Measurements from ENCODE around the gene KHSRP.
"Not testable (repeated sequence)": the region's sequence is repeated elsewhere in the genome, so short reads cannot be mapped to it uniquely, and the experiment has no call there.

Gene KHSRP

GRCh38 chr19:6416658-6417405 lies 7.8 kb downstream of the KHSRP start:
- no peak for DNase-seq

GRCh38 chr19:6415591-6416190 lies 8.9 kb downstream of the KHSRP start:
- DNase-seq: no peak

- no peak for DNase-seq
Observed at GRCh38 chr19:6414793-6415590, 9.6 kb downstream of the KHSRP start.

DNA sequence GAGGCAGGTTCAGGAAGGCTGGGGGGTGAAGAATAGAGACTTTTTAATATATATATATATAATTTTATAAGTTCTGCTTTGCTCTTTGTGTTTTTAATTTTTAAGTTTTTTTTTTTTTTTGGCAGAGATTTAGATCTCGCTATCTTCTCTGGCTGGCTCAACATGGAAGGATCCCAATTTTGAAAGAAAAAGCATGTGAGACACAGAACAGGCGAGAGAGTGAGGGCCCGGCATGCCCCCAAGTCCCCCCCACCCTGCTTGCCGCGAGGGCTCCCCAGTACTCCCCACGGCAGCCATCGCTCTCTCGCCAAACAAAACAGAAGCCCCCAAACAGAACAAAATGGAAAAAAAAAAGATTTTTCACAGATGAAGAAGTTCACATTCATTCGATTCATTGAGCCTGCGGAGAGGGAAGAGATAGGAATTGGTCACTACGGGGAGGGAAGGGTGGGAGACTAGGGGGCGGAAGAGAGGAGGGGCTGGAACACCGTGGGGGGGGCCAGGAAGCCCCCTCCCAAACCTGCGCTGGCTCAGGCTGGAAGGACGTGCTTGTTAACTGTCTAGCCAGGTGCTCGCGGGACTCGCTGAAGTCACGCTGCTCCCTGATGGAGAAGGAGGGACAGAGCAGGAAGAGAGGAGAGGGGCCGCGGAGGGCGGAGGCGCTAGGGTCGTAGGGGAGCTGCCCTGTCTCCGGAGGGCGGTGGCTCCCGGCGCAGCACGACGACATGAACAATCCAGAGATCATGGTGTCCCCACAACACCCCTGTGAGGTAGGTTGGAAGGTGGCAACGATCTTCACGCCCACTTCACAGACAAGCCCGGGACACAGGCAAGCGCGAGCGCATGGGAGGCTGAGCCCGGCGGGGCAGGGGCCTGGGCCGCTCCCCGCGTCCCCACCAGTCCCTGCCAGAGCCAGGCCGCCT lies 10.6 kb downstream of the KHSRP start:
- DNase-seq: no peak

DNA sequence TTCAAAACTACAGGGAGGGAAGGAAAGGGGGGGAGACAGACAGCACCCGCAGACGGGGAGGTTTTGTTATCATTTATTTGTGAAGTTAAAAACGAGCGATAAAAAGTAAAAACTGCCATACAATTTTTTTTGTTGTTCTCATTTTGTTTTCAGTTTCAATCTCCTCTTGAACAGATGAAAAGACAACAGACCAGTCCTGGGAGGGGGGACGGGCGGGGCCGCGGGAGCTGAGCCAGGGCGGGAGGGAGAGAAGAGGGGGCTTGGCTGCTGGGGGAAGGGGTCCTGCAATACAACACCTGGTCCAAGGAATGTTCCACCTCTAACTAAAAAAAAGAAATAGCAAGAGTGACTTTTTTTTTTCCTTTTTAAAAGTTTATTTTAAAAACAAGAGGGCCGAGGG lies 11.3 kb downstream of the KHSRP start:
- DNase-seq: no peak

- DNase-seq: no peak
Observed at GRCh38 chr19:6412447-6413091, 12.0 kb downstream of the KHSRP start.

DNA sequence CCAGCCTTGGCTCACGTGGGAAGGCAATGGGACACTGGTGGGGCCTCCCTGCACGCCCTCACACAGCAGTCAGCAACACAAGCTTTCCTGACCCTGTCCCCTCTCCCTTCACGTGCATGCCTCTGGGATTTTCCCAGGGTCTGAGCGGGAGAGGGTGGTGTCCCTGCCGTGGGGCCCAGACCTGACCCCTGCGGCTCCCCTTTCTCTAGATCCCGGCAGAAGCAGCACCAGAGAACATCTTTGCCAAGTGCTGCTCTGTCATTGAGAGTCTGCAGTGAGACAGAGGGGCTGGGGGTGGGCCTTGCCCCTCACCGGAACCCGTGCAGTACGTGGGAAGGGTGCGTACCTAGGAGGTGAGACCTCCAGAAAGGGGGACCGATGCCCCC lies 12.6 kb downstream of the KHSRP start:
- DNase-seq: no peak

- no peak for DNase-seq
Observed at GRCh38 chr19:6409346-6409745, 15.3 kb downstream of the KHSRP start.

GRCh38 chr19:6406401-6406800 lies 18.2 kb downstream of the KHSRP start:
- no peak for DNase-seq

DNA sequence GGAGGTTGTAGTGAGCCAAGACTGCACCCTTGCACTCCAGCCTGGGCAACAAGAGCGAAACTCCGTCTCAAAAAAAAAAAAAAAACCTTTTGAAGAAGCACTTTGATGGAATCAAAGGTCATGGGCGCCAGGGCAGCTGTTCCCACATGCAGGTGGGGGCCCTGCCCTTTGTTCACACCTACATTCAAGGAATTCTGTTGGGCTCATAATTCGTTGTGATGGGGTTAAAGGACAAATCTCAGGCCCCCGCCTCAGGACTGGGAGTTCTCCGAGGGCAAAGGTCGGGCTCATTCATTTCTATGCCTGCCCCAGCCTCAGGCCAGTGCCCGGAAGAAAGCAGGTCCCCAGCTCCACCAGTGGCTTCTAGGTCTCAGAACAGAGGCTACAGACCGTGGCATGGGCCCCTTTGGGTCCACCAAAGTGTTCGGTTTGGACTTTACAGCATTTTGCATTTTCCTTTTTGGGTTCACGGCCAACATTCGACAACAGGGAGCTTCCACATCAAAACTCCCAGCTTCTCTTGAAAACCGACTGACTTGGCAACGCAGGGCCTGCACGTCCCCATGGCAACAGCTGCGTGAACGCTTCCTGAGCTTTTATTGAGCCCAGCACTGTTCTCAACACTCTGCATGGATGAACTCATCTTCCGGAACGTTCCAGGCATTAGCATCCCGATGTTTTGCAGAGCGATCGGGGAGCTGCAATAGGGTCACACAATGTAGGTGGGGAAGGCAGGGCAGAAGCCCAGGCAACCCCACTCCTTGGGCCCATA lies 21.6 kb downstream of the KHSRP start:
- peak; percentile 69 for DNase-seq

DNA sequence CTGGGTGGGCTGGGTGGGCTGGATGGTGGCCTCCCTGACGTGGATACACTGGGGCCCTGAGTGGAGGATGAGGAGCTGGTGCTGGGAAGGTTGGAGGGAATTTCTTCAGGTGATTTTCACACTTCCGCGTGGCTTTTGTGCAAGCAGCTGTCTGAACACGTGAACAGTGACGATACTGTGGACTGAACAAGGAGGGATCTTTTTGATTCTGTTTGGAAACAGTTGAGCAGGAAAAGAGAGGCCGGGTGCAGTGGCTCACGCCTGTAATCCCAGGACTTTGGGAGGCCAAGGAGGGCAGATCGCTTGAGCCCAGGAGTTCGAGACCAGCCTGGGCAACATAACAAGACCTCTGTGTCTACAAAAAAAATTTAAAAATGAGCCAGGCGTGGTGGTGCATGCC lies 22.6 kb downstream of the KHSRP start:
- no peak for DNase-seq

- not testable (repeated sequence) for DNase-seq
Observed at GRCh38 chr19:6400062-6400944, 24.3 kb downstream of the KHSRP start.

- DNase-seq: no peak
Observed at GRCh38 chr19:6396305-6396704, 28.3 kb downstream of the KHSRP start.

GRCh38 chr19:6394831-6395230 lies 29.8 kb downstream of the KHSRP start:
- DNase-seq: no peak

GRCh38 chr19:6393983-6394412 lies 30.6 kb downstream of the KHSRP start:
- DNase-seq: no peak

DNA sequence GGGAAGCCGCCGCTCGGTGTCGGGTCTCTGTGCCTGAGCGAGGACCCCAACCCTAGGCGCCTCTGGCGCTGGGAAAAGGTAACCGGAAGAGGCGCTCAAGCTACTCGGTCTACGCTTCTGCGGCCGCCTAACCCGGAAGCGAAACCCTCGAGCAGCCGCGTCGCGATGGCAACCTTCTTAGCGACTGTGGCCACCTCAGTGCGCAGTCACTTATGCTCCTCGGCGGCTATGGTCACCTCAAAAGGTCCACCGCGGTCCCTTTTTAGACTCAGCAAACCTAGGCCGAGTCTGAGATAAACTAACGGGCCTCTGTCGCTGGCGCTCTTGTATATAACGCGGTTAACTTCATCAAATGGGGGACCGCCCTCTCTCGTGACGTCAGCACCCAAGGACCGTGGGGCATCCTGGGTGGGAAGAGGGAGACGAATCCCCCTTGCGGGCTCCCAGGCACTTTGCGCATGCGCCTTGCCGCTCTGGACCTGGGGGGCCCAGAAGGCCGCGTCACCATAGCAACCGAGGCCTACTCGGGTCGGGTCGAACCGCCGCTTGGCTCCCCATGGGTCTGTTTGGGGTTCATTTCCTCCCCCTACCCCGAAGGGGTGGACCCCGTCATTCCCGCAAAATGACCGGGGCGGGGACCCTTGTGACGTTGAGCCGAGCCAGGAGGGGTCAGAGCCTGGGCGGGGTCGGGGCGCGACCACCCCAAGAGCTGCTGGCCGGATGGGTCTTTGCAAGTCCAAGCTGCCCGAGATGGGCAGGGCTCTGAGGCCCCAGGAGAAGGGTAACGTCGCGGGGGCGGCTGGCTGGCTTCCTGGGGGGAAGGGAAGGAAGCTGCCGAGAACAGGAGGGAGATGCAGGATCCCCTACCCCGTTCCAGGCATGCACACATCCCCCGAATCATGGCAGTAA lies 31.3 kb downstream of the KHSRP start, which contains the start of gene GTF2F1:
Gene GTF2F1, minus strand, starts transcription at position 91 of the 909 bp plus-strand sequence. CDS start 169 bp downstream, outside the sequence.
- DNase-seq: peak; percentile 97

GRCh38 chr19:6392221-6393073 lies 32.2 kb downstream of the KHSRP start:
- DNase-seq: no peak

DNA sequence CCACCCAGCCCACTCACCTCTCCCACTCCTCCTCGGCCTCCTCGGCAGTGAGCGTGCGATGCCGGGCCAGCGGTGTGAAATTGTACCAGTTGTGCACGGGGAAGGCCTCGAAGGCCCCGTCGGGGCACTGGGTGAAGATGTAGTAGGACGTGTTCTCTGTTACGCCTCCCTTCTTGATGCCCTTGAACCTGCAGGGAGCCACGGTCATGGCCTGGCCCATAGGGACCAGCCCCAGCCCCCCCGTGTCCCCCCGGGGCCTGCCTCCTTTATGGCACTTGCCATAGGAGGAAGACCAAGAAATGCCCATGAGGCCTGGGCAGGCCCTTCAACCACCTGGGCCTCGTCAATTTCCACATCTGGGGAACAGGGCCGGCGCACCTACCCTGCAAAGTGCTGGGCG lies 37.2 kb downstream of the KHSRP start:
- DNase-seq: no peak
